ENCODE results near the gene VDAC1.

VDAC1 gene

DNA sequence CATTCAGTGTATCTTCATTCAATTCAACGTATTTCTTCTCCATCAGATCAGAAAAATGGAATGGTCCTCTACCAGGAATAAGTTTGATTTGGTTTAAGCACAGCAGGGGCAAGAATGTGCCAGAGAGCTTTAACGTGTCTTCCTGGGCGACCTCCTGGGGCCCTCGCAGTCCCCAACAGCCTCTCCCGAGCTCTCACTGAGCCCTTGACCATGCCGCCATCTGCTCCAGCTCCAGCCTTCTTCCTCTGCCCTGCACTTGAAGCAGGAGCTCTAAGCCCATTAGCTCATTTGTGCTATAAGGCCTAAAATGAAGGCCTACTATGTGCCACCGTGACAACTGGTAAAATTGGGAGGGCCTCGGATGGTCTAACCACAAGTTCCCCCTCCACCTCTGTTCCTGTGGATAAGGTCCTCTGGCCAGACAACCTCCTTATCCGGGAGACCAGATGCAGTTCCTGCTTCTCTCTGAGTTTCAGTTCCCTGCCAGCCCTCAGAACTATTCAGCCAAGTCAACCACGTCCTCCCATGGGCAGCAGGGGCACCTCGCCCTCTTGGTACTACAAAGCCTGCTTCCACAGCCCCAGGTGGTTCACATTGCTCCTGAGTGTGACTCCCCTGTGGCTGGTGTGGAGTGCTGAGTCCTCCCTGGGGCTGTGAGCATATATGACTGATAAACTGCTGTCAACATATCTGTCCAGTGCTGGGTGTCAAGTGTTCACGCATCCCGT is 72.2 kb downstream of the VDAC1 start:
- Histone ChIP-seq H3K9ac (no peak overlapping the region), H3K79me2 (ENCODE audit: insufficient read depth, low read depth) (no peaks in the 10 kb centered on the region), H3K27ac (no peak overlapping the region), H4K20me1 (ENCODE audit: insufficient read depth) (no peaks in the 10 kb centered on the region), H3K27me3 (ENCODE audit: insufficient read depth, low read depth) (no peaks in the 10 kb centered on the region), H3K4me2 (no peak overlapping the region), H3K36me3 (ENCODE audit: insufficient read depth) (no peaks in the 10 kb centered on the region), H2AFZ (ENCODE audit: low read depth) (no peak overlapping the region), H3K4me3 (IDR thresholded peaks at IDR 0.05; ENCODE audit: insufficient read depth, low read depth, low read length) (no peak overlapping the region), H3K4me1 (ENCODE audit: low read depth, poor library complexity, severe bottlenecking) (peaks cover 4% of the 10 kb centered on the region)
- TF ChIP-seq, protein P1, sequence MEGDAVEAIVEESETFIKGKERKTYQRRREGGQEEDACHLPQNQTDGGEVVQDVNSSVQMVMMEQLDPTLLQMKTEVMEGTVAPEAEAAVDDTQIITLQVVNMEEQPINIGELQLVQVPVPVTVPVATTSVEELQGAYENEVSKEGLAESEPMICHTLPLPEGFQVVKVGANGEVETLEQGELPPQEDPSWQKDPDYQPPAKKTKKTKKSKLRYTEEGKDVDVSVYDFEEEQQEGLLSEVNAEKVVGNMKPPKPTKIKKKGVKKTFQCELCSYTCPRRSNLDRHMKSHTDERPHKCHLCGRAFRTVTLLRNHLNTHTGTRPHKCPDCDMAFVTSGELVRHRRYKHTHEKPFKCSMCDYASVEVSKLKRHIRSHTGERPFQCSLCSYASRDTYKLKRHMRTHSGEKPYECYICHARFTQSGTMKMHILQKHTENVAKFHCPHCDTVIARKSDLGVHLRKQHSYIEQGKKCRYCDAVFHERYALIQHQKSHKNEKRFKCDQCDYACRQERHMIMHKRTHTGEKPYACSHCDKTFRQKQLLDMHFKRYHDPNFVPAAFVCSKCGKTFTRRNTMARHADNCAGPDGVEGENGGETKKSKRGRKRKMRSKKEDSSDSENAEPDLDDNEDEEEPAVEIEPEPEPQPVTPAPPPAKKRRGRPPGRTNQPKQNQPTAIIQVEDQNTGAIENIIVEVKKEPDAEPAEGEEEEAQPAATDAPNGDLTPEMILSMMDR (conservative IDR thresholded peaks at IDR 0.05; ENCODE audit: low read depth, low read length), result no peak

DNA sequence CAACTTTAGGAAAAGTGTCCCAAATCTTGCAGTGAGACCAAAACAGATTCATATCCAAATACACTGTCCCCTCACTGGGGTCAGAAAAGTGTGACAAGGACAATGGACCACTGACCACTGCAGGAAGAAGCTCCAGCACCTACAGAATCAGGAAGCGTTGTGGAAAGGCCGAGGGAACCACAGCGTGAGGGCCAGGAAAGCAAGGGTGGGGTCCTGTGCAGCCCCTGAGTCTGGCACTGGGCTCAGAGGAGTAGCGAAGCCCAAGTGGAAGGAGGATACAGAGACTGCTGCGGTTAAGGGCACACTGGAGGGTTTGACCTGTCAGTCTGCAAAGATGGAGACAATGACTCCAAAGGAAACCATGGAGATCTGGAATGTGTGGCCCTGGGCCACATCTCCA is 73.2 kb downstream of the VDAC1 start:
- no peak overlapping the region for H2AFZ ChIP-seq (ENCODE audit: low read depth)
- TF ChIP-seq, protein P1 (conservative IDR thresholded peaks at IDR 0.05; ENCODE audit: low read depth, low read length), result no peak

DNA sequence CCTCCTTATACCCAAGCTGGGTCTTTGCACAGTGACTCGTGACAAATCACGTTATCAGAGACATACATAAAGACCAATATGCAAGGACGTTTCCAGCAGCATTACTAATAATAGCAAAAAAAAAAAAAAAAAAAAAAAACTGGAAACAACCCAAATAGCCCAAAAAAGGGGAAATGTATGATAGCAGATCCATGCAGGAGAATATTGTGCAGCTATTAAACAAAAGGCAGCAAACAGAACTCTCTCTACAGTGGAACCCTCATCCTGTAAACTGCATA is 74.0 kb downstream of the VDAC1 start:
- H3K4me2 ChIP-seq, result no peak overlapping the region
- H3K4me3 ChIP-seq (IDR thresholded peaks at IDR 0.05; ENCODE audit: insufficient read depth, low read depth, low read length), result no peak overlapping the region
- H3K4me1 ChIP-seq (ENCODE audit: low read depth, poor library complexity, severe bottlenecking), result peaks cover 4% of the 10 kb centered on the region
- H3K36me3 ChIP-seq (ENCODE audit: insufficient read depth), result no peaks in the 10 kb centered on the region
- H4K20me1 ChIP-seq (ENCODE audit: insufficient read depth), result no peaks in the 10 kb centered on the region
- no peaks in the 10 kb centered on the region for H3K79me2 ChIP-seq (ENCODE audit: insufficient read depth, low read depth)
- H3K9ac ChIP-seq, result no peak overlapping the region
- no peak overlapping the region for H2AFZ ChIP-seq (ENCODE audit: low read depth)
- TF ChIP-seq, protein P1 (conservative IDR thresholded peaks at IDR 0.05; ENCODE audit: low read depth, low read length), result no peak
- no peak overlapping the region for H3K27ac ChIP-seq
- H3K27me3 ChIP-seq (ENCODE audit: insufficient read depth, low read depth), result no peaks in the 10 kb centered on the region

More for the DNA sequence above, 73.2 kb downstream of the VDAC1 start:
- Histone ChIP-seq H3K27me3 (ENCODE audit: insufficient read depth, low read depth) (no peaks in the 10 kb centered on the region), H4K20me1 (ENCODE audit: insufficient read depth) (no peaks in the 10 kb centered on the region), H3K79me2 (ENCODE audit: insufficient read depth, low read depth) (no peaks in the 10 kb centered on the region), H3K4me1 (ENCODE audit: low read depth, poor library complexity, severe bottlenecking) (peaks cover 4% of the 10 kb centered on the region), H3K9ac (no peak overlapping the region), H3K27ac (no peak overlapping the region), H3K4me3 (IDR thresholded peaks at IDR 0.05; ENCODE audit: insufficient read depth, low read depth, low read length) (no peak overlapping the region), H3K36me3 (ENCODE audit: insufficient read depth) (no peaks in the 10 kb centered on the region), H3K4me2 (no peak overlapping the region)

DNA sequence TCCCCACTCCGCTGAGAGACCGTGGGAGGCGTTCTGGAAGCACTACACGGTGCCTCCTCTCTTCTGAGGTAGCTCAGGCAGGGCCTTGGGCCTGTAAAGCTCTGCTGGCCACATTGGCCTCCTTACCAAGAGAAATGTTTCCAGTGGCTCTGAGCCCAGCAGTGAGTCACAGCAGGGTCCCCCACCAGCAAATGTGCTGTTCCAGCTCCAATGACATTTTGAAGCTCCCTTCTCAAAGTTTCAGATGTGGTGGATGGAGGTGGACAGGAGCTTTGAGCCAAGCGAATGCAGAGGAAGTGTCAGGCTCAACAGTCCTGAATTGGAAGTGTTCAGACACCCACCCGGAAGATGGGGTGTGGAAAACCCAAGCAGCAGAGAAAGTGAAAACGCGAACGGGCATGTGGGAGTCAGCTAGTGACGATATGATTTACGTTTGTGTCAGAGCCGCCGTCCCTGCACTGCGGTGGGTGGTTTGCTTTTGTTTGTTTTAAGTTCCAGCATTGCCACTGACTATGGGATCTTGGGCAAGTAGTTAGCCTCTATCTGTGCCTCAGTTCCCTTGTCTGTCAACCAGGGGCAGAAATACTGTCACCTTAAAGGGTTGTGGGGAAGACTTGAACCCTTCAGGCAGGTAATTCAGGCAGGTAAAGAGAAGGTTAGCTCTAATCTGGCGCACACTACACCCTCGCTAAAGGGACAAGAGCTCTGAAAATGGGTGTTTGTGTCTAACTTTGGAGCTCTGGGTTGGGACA is 74.5 kb downstream of the VDAC1 start:
- no peak overlapping the region for H3K27ac ChIP-seq
- H3K4me1 ChIP-seq (ENCODE audit: low read depth, poor library complexity, severe bottlenecking), result peaks cover 4% of the 10 kb centered on the region
- TF ChIP-seq, protein P1 (conservative IDR thresholded peaks at IDR 0.05; ENCODE audit: low read depth, low read length), result no peak
- no peak overlapping the region for H3K9ac ChIP-seq
- H3K79me2 ChIP-seq (ENCODE audit: insufficient read depth, low read depth), result no peaks in the 10 kb centered on the region
- no peaks in the 10 kb centered on the region for H3K36me3 ChIP-seq (ENCODE audit: insufficient read depth)
- H3K4me3 ChIP-seq (IDR thresholded peaks at IDR 0.05; ENCODE audit: insufficient read depth, low read depth, low read length), result no peak overlapping the region
- no peaks in the 10 kb centered on the region for H3K27me3 ChIP-seq (ENCODE audit: insufficient read depth, low read depth)
- H3K4me2 ChIP-seq, result no peak overlapping the region
- H2AFZ ChIP-seq (ENCODE audit: low read depth), result no peak overlapping the region
- H4K20me1 ChIP-seq (ENCODE audit: insufficient read depth), result no peaks in the 10 kb centered on the region

Data from KMS-11 (cell line).